Hypothalamus (tissue), 51 donors: ENCODE results near the gene ZNF764.
A peak's percentile ranks its signal among the peaks of the same experiment; 100 is the strongest.
"Not testable (repeated sequence)": the region's sequence is repeated elsewhere in the genome, so short reads cannot be mapped to it uniquely, and the experiment has no call there.

Experiments used
- DNase-seq, 51 donors: peaks; one replicate each; lab custom pipeline; 2025; lab: John Stamatoyannopoulos, UW

The ZNF764 gene

GRCh38 chr16:30528799-30529457 is 29.2 kb downstream of the ZNF764 start:
- DNase-seq, result no peak

- DNase-seq, result peak in 3 of 51 donors; percentile 17 to 34 (median 30)
These were observed 30.5 kb downstream of the ZNF764 start for GRCh38 chr16:30527635-30528178.

- DNase-seq, result peak; percentile 87 to 100 (median 98)
These were observed 31.1 kb downstream of the ZNF764 start for GRCh38 chr16:30526823-30527634.

GRCh38 chr16:30526137-30526822 is 31.9 kb downstream of the ZNF764 start, which contains the start of gene ZNF768:
TSS of gene ZNF768 (minus strand) at chr16:30526566. CDS start at chr16:30526413, 153 bp downstream.
- peak in 35 of 51 donors; percentile 13 to 91 (median 70) for DNase-seq

- DNase-seq, result no peak
These were observed 32.4 kb downstream of the ZNF764 start for GRCh38 chr16:30525844-30526136.

GRCh38 chr16:30524575-30525568 is 33.3 kb downstream of the ZNF764 start:
- no peak for DNase-seq

- peak in 7 of 51 donors; percentile 4 to 19 (median 9) for DNase-seq
These were observed 34.2 kb downstream of the ZNF764 start for GRCh38 chr16:30523768-30524574.

- not testable (repeated sequence) for DNase-seq
These were observed 35.3 kb downstream of the ZNF764 start for GRCh38 chr16:30522702-30523463.

- DNase-seq, result peak in 1 of 51 donors; percentile 100
These were observed 36.1 kb downstream of the ZNF764 start for GRCh38 chr16:30521873-30522641.

GRCh38 chr16:30521476-30521872 is 36.7 kb downstream of the ZNF764 start:
- DNase-seq, result no peak

- DNase-seq, result peak in 1 of 51 donors; percentile 85
These were observed 38.8 kb downstream of the ZNF764 start for GRCh38 chr16:30519120-30520049.

GRCh38 chr16:30518552-30518951 is 39.6 kb downstream of the ZNF764 start:
- DNase-seq, result no peak

GRCh38 chr16:30515275-30515674 is 42.9 kb downstream of the ZNF764 start:
- DNase-seq, result no peak

GRCh38 chr16:30511509-30511908 is 46.7 kb downstream of the ZNF764 start:
- no peak for DNase-seq

- DNase-seq, result no peak
These were observed 47.7 kb downstream of the ZNF764 start for GRCh38 chr16:30510376-30510938.
